OCI-M2 (cell line): ENCODE measurements around the gene SSPN.

Source experiments
- DNase-seq: peaks from one replicate; lab custom pipeline; 2025; ENCODE audit not compliant: unreplicated experiment; lab: John Stamatoyannopoulos, UW

SSPN gene

DNA sequence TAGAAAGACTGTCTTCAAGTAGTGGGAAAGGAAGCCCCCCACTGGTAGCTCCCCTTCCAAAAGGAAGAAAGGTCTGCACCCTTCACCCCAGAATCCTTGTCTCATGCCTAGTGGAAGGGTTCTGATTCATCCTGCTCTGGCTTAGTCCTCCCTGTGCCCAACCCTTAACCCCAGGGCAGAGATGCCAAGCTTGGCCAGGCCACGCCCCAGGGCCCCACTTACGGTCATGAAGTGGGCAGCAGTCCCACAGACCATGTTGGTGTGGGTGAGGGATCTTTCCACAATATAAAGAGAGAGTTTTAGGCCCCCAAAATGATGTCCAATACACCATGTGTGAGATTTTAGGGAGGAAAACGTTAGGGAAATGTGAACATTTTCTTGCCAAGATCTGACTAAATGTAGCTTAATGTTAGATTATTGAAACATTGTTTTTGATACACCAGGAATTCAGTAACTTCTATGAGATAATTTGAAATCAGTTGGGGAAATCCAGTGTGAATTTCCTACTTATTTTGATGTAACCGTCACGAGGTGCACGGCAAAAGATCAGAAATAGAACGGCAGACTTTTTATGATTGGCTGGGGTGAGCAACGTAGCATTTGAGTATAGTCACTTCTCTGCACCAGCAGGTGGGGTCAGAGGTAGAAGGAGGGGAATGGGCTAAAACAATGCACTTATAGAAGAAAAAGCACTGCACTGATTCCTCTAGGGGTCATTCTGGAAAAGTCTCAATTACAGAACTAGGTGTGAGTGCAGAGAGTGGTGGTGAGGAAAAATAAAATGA, 8.2 kb upstream of the SSPN start:
- DNase-seq, result no peak

DNA sequence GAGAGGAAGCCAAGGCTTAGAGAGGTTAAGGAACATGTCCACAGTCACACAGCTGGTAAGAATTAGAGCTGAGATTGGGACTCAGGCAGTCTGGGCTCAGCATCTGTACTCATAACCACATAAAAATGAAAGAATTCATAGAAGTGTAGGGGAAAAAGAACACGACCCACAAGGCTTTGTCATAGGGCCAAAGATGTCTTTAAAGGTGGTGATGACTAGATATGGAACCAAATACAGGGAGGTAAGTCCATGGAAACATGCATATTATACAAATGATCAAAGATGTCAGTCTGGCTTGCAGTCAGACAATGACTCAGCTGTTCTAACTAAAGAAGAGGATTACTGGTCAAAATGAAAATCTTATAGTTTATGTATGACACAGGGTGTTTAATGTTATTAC, 7.2 kb upstream of the SSPN start:
- DNase-seq, result no peak

DNA sequence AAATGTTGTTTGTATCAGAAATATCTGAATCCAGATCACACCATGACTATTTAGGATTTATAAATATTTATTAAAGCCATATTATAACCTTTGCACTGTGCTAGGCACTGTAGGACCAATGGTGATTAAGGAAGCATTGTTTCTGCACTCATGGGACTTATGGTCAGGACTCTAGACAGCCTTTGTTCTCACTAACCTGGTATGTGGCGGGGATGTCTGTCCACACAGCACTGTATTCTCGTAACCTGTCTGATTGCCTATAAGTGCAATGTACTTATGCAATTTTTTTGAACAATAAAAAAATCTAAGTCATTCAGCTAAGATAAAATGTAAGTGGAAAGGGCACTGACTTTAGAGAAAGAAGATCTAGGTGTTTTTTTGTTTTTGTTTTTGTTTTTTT, 6.7 kb upstream of the SSPN start:
- no peak for DNase-seq

DNA sequence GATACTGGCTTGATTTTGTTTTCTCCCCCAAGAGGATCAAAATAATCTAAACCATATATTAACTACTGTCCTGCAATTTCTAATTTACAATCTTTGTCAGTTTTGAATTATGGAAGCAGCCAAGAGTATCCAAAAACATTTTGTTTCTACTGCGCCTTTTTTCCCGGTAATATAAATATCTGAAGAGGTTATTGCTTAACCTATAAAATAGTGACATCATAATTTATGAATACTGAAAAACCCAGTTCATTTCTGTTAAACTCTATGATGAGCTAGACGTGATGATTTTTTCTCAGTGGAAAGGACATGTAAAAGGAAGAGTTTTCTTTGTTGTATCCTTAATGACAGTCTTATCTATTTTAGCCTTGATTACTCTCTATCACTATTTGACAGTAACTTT, 3.2 kb upstream of the SSPN start:
- no peak for DNase-seq

DNA sequence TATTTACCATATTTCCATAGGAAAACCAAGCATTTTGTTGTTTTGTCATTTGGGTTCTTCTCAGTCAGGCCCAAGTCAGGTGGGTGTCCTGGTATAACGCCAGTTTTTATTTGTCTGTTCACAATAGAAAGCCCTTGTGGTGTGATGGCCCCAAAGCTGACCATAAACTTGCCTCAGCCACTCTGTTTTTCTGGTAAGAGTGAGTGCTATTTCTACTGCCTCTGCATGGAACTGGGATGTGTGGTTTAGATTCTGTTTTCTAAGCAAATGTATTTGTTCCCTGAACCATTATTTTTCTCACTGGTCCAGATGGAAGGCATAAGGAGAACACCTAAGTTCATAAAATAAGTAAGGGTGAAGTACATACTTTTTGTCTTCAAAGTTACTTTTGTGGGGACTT, 1.8 kb upstream of the SSPN start:
- DNase-seq, result no peak

DNA sequence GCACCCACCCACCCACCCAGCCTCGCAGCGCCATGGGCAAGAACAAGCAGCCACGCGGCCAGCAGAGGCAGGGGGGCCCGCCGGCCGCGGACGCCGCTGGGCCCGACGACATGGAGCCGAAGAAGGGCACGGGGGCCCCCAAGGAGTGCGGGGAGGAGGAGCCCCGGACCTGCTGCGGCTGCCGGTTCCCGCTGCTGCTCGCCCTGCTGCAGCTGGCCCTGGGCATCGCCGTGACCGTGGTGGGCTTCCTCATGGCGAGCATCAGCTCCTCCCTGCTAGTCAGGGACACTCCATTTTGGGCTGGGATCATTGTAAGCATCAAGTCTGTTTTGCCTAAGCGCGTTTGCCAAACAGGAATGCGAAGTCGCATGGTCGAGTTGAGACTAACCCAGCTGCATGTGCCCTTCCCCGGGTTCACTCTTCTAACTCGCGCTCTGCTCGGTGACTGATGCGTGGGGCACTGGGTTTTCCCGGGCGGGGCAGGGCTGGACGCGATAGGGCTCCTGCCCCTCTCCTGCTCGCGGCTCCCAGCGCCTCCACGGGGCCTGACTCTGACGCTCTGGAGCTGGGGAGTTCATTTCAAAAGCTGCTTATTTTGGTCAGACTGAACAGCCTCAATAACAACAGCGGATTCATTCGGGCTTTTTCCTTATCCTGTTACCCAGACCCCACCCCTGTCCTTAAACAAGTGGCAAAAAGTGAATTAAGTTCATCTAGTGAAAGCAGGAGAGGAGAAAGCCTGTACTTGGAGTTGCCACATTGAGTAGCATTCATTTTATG, 458 bp downstream of the SSPN start:
- no peak for DNase-seq

DNA sequence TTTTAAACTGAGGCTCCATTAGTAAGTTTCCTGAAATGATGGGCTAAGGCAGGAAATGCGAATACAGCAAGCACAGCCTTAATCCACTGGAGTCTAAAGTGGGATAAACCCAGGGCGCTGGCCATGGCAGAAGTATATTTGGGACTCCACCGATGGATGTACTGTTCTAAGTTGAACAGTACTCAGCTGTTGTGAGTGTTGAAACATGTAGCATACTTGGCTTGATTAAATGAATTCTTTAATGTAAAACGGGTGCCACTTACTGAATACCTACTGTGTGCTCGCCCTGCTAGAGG, 996 bp downstream of the SSPN start:
- DNase-seq, result no peak

DNA sequence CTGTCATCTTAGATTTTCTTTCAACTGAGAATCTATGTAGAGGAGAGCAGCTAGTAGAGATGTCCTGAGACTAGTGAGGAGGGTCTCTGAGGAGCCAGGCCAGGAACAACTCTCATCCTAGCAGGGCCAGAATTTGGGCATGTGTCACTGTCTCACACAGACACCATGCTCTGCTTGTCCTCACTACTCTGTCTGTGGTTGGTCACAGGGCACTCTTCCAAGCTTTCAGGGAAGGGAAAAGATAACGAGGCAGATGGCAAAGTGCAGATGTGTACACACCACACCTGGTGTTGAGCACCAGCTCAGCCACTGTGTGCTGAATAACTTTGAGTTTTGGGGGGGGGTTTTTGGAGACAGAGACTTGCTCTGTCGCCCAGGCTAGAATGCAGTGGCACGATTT, 2.5 kb downstream of the SSPN start:
- DNase-seq, result no peak

DNA sequence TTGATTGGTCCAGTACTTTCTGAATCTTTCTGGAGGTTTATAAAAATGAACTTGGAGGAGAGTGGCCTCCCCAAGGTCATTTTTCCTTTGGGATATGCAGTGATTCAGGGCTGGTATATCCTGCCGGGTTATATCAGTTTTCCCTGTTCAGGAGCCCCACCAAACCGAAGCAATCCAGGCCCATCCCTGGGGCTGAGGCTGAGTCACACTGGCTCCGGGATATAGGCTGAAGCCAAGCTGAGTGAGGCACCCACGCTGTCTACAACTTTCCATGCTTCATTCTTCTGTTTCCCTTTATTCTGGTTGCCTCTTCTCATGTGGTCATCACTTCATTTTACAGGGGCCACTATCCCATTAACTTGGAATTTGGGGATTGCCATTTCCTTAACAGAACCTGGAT, 3.4 kb downstream of the SSPN start:
- DNase-seq, result no peak

DNA sequence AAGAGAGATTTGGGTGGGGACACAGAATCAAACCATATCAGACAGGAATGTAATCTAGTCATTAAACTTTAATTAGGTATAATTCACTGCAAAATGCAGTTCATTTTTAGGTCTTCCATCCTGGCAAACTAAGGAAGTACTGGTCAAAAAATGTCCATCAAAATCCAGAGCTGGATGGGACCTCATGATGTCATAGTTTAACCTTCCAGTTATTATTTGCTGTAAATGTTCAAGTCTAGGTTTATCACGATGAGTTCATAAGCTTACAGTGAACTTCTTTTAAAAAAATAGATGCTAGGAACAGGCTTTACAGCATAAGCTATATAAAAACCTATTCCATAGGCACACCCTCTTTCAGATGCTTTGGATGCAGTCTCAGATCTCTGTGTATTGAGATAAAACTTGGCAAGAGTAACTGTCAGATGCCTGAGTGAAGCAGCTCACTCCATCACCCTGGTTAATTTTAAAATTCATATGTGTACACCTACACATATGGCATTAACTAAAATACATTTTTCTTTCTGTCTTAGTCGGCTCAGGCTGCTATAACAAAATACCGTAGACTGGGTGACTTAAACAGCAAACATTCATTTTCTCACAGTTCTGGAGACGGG, 7.9 kb downstream of the SSPN start:
- no peak for DNase-seq

DNA sequence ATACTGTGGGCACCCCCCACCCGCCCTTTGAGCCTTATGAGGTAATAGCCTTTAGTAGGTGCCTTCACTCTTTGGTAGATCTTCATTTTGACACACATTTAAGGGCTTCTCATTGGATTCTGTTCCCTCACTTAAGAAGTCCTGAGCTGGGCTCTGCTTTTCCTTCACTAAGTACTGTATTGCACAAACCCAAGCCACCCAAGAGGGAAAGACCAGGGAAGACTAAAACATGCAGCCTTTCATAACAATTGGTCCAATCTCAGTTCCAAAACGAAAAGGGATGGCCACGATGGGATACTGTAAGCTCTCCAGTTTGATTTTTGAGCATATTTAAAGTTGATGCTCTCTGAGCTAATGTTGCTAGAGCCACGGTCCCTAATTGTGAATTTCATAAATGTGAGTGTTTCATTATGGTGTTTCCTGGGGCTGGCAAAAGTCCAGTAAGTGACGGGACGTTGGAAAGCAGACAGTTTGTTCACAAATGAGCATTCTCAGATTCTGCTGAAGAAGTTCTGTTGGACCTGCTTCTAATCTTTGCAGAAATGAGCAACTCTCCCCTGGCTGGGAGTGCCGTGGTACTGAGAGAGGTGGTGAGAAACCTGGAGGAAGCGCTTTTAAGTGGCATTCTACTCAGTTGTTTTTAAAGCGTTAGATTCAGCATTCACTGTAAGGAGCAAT, 9.4 kb downstream of the SSPN start:
- DNase-seq, result no peak

DNA sequence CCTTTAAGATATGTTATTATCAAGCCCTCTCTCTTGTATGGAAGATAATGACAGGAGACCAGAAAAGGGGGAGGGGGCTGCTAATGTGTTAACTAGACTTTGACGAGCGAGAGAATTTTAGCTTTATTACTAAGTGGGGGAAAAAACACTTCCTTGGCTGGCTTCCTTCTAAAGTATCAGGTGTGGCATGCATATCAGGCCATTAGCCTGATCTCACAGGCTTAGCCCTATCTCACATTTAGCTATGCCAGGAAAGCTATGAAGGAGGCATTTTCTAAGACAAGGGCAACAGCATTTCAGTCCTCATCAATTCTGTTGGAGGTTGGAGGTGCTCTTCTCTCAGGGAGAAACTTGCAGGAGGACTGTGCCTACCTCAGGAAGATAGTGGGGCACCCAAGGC, 9.9 kb downstream of the SSPN start:
- DNase-seq, result no peak

DNA sequence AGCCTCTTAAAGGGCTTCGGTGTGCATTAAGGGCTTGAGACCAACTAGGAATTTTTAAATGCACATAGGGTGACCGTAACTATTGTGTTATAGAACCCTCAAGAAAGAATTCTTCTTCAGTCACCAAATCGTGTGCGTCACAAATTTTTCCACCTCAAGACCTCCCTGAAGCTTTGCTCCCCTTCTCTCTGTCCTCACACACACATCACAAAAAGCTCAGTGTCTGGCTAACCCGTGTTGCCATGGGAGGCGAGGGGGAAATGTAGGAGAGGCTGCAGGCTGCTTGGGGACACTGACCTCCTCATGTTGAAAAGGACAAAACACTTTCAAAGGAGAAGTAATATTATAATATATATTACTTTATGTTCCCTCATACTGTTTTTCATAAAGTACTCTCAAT, 10.6 kb downstream of the SSPN start:
- no peak for DNase-seq

DNA sequence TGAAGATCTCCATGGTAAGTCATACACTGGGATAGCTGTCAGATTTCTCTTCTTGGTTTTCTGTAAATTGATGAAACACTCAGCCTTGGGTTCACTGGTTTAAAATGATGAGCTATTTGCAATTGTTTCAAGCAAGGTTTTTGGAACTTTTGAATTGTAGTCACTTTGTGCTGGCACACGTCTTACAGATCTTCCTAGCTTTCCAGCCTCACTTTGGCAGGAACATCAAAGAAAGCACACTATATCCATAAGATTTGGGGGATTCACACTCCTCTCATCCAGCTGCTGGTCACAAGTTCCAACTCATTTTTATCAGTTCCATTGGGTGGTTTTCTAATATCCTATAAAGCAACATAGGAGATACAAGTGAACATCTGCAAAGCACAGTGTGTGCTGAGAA, 16.0 kb downstream of the SSPN start:
- DNase-seq, result no peak

DNA sequence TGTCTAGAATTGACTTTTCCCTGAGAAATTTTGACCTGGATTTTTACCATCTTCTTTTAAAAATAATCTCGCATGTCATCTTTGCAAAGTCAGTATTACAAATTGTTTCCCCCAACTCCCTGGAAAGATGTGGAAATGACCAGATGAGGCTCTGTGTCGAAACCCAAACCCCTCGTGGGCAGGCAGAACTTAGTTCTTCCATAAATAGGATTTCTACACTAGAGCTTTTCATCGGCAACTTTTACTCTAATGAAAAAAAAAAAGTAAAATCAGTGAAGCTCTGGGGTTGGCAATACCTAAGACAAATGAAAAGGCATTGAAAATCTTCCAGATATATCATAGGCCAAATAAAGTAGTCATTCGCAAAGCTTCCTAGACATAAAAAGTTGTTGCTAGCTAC, 17.0 kb downstream of the SSPN start:
- DNase-seq, result no peak

DNA sequence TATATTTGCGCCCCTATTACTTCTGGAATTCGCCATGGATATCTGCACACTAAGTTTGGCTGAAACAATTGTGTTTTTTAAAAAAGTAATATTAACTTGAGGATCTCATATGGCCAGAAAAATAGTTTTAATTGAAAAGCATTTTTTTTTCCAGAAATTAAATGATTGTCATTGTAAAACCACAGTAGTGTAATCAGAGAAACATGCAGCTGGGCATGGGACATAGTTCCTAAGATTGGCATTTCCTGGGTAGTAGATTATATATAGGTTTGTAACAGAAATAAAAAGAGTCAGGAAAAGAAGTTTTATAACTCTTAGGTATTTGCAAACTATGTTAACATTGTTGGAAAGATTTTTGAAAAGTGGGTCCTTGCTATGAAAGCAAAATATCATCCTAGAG, 17.6 kb downstream of the SSPN start:
- no peak for DNase-seq

DNA sequence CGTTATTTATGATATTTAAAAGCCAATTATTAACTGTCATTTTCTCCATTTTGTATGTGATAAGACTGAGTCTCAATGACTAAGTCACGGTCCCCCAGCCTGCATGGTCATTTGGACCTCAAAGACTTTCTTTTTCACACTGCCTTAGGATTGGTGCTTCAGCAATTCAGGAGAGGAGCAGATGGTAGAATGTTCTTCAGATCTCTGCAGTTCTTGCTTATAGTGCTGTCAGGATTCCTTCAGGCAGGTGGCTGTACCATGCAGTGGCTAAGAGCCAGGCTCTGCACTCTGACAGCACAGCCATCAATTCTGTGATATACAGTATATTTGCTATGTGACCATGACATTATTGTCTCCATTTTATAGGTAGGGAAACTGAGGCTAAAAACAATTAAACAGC, 18.7 kb downstream of the SSPN start:
- DNase-seq, result no peak

DNA sequence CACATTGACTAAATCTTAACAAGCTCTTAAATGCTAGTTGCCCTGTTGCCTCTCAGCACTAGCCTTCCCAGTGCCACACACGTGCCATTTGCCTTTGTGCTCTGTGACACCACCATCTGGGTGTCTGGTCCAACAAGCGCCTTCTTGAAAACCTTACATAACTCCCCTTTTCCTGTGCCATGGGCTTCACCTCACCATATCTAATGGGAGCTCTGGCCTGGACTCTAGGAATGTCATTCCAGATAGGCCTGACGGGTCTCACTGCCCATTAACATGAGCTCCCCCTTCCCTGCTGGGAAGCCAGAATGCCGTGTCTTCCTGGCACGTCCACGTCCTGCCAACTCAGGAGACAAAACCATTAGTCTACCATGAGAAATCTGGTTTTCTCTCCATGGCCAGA, 24.4 kb downstream of the SSPN start:
- DNase-seq, result no peak

DNA sequence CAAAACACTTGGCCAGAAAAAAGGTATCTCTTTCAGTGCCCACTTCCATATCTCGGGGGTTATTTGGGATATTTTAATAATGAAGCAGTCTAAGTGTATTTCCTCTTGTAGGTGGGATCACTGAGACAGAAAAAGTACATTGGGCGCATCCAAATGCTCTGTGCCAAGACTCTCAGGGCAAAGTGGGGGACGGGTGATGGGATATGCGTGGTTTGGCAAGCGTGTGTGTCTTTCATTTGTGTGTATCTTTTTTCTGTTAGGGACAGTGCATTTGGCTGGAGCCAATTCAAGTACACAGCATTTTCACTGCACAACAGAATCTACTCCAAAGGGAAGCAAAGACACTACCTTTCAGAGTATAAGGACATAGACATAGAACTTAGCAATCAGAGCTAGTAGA, 29.3 kb downstream of the SSPN start:
- DNase-seq, result no peak

DNA sequence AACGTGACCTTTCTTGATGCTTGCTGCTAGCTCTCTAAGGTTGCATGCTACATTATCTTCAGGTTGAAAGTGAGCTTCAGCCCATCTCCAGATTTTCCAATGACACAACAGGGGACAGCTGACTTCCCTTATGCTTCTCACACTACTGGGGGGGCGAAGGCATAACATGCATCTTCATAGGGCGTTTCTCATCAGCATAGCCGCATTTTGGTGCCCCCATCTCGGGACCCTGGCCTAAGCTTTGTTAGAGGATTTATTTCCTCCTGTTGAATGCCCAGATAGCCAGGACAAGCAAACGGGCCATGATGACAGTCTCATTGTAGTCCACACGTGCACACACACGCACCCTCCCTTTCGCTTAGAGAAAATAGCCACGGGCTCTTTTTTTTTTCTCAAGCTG, 30.7 kb downstream of the SSPN start:
- no peak for DNase-seq

DNA sequence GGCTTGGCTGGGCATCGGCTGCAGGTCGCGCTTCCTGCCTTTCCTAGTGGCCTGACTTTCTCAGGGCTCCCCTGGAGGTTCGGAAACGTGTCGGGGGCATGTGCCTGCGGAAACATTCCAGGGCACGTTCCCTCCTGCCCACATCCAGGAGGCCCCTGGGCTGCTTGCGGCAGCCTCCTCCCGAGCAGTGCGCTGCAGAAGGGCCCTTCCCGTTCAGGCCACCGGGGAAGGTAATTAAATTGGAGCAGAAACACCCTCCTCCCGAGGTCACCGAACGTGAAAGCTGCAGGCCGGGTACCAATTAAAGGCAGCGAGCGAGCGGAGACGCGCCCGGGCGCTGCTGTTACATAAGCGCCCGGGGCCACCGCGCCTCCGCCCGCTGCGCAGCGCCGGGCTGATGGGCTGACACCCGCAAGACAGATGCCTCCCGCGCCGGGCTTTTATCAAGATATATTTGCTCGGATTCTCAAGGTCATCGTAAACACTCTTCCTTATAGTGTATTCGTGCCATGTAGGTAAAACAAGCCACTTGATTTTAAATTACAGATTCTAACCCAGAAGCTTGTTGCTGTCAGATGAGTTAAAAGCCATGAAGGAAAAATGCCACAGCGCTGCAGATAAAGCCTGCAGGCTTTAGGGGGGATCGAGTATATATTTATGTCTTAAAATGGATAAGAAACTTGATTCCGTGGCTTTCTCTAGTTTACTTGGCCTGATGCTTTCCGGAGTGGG, 31.4 kb downstream of the SSPN start:
- DNase-seq, result no peak
